SJSA1 (cell line): Measurements from ENCODE around the gene HOXB2. TPM values are rescaled to one million over a fixed set of nuclear protein-coding genes. Genes with fewer than 3 reads are reported as not detected.
A peak's percentile ranks its signal among the peaks of the same experiment; 100 is the strongest.

Experiments used
- DNase-seq, 2 experiments: peaks; one replicate each; pipeline ENCODE4 v3.0.0-alpha.2; 2015 to 2020; ENCODE audit warnings: low spot score in 2 of 2, low read depth in 1 of 2
- H3K27ac ChIP-seq: fragments of 250-450 bp; sonication (Bioruptor Pico); 2 replicates; pipeline ENCODE4 v1.5.1; 2020; ENCODE audit warnings: mild to moderate bottlenecking, moderate library complexity
- H3K27me3 ChIP-seq: fragments of 250-450 bp; sonication (Bioruptor Pico); replicated peaks from 2 replicates; pipeline ENCODE4 v1.5.1; 2020; ENCODE audit warnings: mild to moderate bottlenecking, moderate library complexity
- H3K36me3 ChIP-seq: fragments of 250-450 bp; sonication (Bioruptor Pico); 2 replicates; pipeline ENCODE4 v1.5.1; 2020; ENCODE audit warnings: mild to moderate bottlenecking
- H3K4me1 ChIP-seq: fragments of 250-450 bp; sonication (Bioruptor Pico); replicated peaks from 2 replicates; pipeline ENCODE4 v1.6.1; 2021; ENCODE audit warnings: mild to moderate bottlenecking
- H3K4me3 ChIP-seq: fragments of 250-450 bp; sonication (Bioruptor Pico); 2 replicates; pipeline ENCODE4 v1.5.1; 2020; ENCODE audit warnings: mild to moderate bottlenecking
- H3K9me3 ChIP-seq: fragments of 250-450 bp; sonication (Bioruptor Pico); replicated peaks from 2 replicates; pipeline ENCODE4 v1.5.1; 2020; ENCODE audit warnings: mild to moderate bottlenecking
- total RNA-seq: library from RNA; depleted of rRNA; stranded (reverse); fragments of >200 nt; shearing (Covaris generic); gene quantifications from 2 replicates; pipeline ENCODE4 v1.2.3, GENCODE V29; 2014

HOXB2 gene
- total RNA-seq, 1 experiment from 2014 or later = 10.5 TPM

GRCh38 chr17:48566717-48567116, 21.8 kb upstream of the HOXB2 start:
- no peaks in the 10 kb centered on the region for H3K9me3 ChIP-seq
- DNase-seq = no peak
- H3K4me1 ChIP-seq = peaks cover 6% of the 10 kb centered on the region
- H3K36me3 ChIP-seq = peaks cover 3% of the 10 kb centered on the region; the same call in 1 of the 2 replicates
- H3K27me3 ChIP-seq = no peaks in the 10 kb centered on the region
- H3K27ac ChIP-seq = no peak overlapping the region
- H3K4me3 ChIP-seq = no peak overlapping the region

- peaks cover 3% of the 10 kb centered on the region; the same call in 1 of the 2 replicates for H3K36me3 ChIP-seq
- no peak for DNase-seq
- peaks cover 6% of the 10 kb centered on the region for H3K4me1 ChIP-seq
- H3K9me3 ChIP-seq = no peaks in the 10 kb centered on the region
- no peak overlapping the region for H3K27ac ChIP-seq
- H3K27me3 ChIP-seq = no peaks in the 10 kb centered on the region
- no peak overlapping the region for H3K4me3 ChIP-seq
Observed at GRCh38 chr17:48565925-48566710, 21.2 kb upstream of the HOXB2 start.

- Histone ChIP-seq H3K9me3 (no peaks in the 10 kb centered on the region), H3K27ac (no peak overlapping the region), H3K4me3 (peak overlapping the region; percentile 36; the same call in 1 of the 2 replicates), H3K36me3 (peaks cover 3% of the 10 kb centered on the region; the same call in 1 of the 2 replicates), H3K27me3 (no peaks in the 10 kb centered on the region), H3K4me1 (peaks cover 6% of the 10 kb centered on the region)
- no peak for DNase-seq
Observed at GRCh38 chr17:48565022-48565554, 20.2 kb upstream of the HOXB2 start.

- H3K4me3 ChIP-seq = peak overlapping the region; percentile 36
- H3K27me3 ChIP-seq = no peaks in the 10 kb centered on the region
- H3K36me3 ChIP-seq = no peaks in the 10 kb centered on the region; the same call in 1 of the 2 replicates
- H3K9me3 ChIP-seq = no peaks in the 10 kb centered on the region
- DNase-seq = no peak
- no peak overlapping the region for H3K27ac ChIP-seq
- peaks cover 6% of the 10 kb centered on the region for H3K4me1 ChIP-seq
Observed at GRCh38 chr17:48564188-48565021, 19.5 kb upstream of the HOXB2 start.

GRCh38 chr17:48563867-48564187, 18.9 kb upstream of the HOXB2 start:
- H3K4me1 ChIP-seq = peaks cover 6% of the 10 kb centered on the region
- no peak for DNase-seq
- no peaks in the 10 kb centered on the region for H3K27me3 ChIP-seq
- H3K4me3 ChIP-seq = peak overlapping the region; percentile 36
- no peaks in the 10 kb centered on the region; the same call in 1 of the 2 replicates for H3K36me3 ChIP-seq
- no peak overlapping the region for H3K27ac ChIP-seq
- no peaks in the 10 kb centered on the region for H3K9me3 ChIP-seq

- Histone ChIP-seq H3K9me3 (no peaks in the 10 kb centered on the region), H3K4me3 (no peak overlapping the region), H3K36me3 (no peaks in the 10 kb centered on the region; the same call in 1 of the 2 replicates), H3K27me3 (no peaks in the 10 kb centered on the region), H3K4me1 (peaks cover 6% of the 10 kb centered on the region), H3K27ac (no peak overlapping the region)
- DNase-seq = no peak
Observed at GRCh38 chr17:48563385-48563838, 18.5 kb upstream of the HOXB2 start.

- Histone ChIP-seq H3K27ac (no peak overlapping the region), H3K4me3 (no peak overlapping the region), H3K27me3 (no peaks in the 10 kb centered on the region)
Observed at GRCh38 chr17:48562934-48563333, 18.0 kb upstream of the HOXB2 start.

GRCh38 chr17:48561884-48562810, 17.2 kb upstream of the HOXB2 start:
- Histone ChIP-seq H3K9me3 (no peaks in the 10 kb centered on the region), H3K27me3 (no peaks in the 10 kb centered on the region), H3K4me1 (peaks cover 6% of the 10 kb centered on the region), H3K36me3 (no peaks in the 10 kb centered on the region; the same call in 1 of the 2 replicates), H3K4me3 (no peak overlapping the region), H3K27ac (no peak overlapping the region)
- DNase-seq = no peak

More at GRCh38 chr17:48562934-48563333, 18.0 kb upstream of the HOXB2 start:
- no peaks in the 10 kb centered on the region for H3K9me3 ChIP-seq
- H3K4me1 ChIP-seq = peaks cover 6% of the 10 kb centered on the region
- DNase-seq = no peak
- H3K36me3 ChIP-seq = no peaks in the 10 kb centered on the region; the same call in 1 of the 2 replicates

- no peaks in the 10 kb centered on the region for H3K9me3 ChIP-seq
- H3K27me3 ChIP-seq = no peaks in the 10 kb centered on the region
- no peak overlapping the region for H3K4me3 ChIP-seq
- peaks cover 6% of the 10 kb centered on the region for H3K4me1 ChIP-seq
- no peak for DNase-seq
- no peaks in the 10 kb centered on the region; the same call in 1 of the 2 replicates for H3K36me3 ChIP-seq
- H3K27ac ChIP-seq = no peak overlapping the region
Observed at GRCh38 chr17:48559840-48560817, 15.2 kb upstream of the HOXB2 start.

- no peak for DNase-seq
- Histone ChIP-seq H3K27ac (no peak overlapping the region), H3K4me3 (no peak overlapping the region), H3K9me3 (no peaks in the 10 kb centered on the region), H3K36me3 (no peaks in the 10 kb centered on the region), H3K4me1 (no peaks in the 10 kb centered on the region; the same call in 1 of the 2 replicates), H3K27me3 (no peaks in the 10 kb centered on the region)
Observed at GRCh38 chr17:48559122-48559839, 14.4 kb upstream of the HOXB2 start.

GRCh38 chr17:48558831-48559121, 13.9 kb upstream of the HOXB2 start:
- Histone ChIP-seq H3K4me1 (no peaks in the 10 kb centered on the region; the same call in 1 of the 2 replicates), H3K9me3 (no peaks in the 10 kb centered on the region), H3K36me3 (no peaks in the 10 kb centered on the region), H3K27me3 (no peaks in the 10 kb centered on the region), H3K27ac (no peak overlapping the region), H3K4me3 (no peak overlapping the region)
- no peak for DNase-seq
